Mammary epithelial cell (primary cell): ENCODE measurements around the gene DSCAML1.

ENCODE experiments used
- CTCF ChIP-seq, 2 donors: IDR thresholded peaks in 1 of 2; conservative IDR thresholded peaks in 1 of 2; 2 replicates each; pipeline ENCODE4 v1.5.1; 2011 to 2012; ENCODE audit warnings: inconsistent platforms in 2 of 2, low read length in 2 of 2, mild to moderate bottlenecking in 2 of 2, control low read depth in 1 of 2, low read depth in 1 of 2; ENCODE audit not compliant: insufficient read depth in 1 of 2; ENCODE audit errors: extremely low read depth in 1 of 2
- EZH2 ChIP-seq: IDR thresholded peaks from 2 replicates; pipeline ENCODE4 v1.6.1; 2012; ENCODE audit warnings: low read length, inconsistent platforms, borderline replicate concordance

- TF ChIP-seq CTCF (conservative IDR thresholded peaks at IDR 0.05 in 1 of 2, IDR thresholded peaks at IDR 0.05 in 1 of 2; ENCODE audit: extremely low read depth in 1 of 2, insufficient read depth in 1 of 2, low read depth in 1 of 2, low read length in 2 of 2): no peak
- no peak for TF ChIP-seq EZH2
Observed at GRCh38 chr11:117663821-117664220, 133.2 kb downstream of the DSCAML1 start.
